Smooth muscle cell of the brain vasculature (primary cell): ENCODE measurements around the gene POU2F1.

Experiments used
- DNase-seq: peaks from one replicate; pipeline ENCODE4 v3.0.0-alpha.2; 2012; ENCODE audit warnings: low read depth, low spot score

Gene POU2F1

DNA sequence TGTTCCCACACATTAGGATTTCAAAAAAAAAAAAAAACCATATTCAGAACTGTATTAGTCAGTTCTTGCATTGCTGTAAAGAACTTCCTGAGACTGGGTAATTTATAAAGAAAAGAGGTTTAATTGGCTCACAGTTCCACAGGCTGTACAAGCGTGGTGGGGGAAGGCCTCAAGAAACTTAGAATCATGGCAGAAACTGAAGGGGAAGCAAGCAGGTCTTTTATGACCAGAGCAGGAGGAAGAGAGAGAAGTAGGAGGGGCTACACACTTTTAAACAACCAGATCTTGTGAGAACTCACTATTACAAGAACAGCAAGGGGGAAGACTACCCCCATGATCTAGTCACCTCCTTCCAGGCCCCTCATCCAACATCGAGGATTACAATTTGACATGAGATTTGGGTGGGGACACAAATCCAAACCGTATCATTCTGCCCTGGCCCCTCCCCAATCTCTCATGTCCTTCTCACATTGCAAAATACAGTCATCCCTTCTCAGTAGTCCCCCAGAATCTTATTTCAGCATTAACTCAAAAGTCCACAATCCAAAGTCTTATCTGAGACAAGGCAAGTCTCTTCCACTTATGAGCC is 51.8 kb downstream of the POU2F1 start:
- no peak for DNase-seq

DNA sequence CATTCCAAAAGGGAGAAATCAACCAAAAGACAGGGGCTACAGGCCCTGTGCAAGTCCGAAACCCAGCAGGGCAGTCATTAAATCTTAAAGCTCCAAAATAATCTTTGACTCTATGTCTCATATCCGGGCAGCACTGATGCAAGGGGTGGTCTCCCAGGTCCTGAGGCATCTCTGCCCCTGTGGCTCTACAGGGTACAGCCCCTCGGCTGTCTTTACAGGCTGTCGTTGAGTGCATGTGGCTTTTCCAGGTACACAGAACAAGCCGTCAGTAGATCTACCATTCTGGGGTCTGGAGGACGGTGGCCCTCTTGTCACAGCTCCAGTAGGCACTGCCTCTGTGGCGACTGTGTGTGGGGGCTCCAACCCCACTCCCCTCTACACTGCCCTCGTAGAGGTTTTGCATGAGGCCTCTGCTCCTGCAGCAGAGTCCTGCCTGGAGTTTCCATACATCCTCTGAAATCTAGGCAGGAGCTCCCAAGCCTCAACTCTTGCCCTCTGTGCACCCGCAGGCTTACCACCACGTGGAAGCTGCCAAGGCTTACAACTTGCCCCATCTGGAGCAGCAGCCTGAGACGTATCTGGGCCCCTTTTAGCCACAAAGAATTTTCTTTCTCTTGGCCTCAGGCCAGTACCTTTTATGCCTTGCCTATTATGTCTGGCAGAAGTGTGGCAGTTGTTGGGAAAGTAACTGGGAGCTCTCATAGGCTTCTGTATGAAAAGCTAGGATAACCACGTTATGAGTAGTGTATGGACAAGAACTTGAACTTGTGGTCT is 52.5 kb downstream of the POU2F1 start:
- DNase-seq: peak; percentile 24

DNA sequence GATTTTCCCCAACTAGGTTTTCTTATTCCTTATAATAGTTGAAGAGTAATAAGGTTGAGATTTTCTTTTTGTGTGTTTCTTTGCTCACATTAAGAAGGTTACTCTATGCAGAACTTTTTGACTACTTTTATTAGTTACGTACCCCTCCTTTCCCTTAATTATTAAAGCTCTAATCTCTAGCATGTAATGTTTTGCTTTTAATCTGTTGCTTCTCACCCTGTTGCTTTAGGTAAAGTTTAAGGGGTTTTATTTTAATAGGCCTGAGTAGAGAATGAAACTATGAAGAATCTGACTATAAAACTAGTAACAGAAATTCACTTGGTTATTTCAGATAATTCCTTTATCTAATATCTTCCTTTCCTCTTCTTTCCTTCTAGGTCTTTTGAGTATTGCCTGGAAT is 53.4 kb downstream of the POU2F1 start:
- DNase-seq: no peak

DNA sequence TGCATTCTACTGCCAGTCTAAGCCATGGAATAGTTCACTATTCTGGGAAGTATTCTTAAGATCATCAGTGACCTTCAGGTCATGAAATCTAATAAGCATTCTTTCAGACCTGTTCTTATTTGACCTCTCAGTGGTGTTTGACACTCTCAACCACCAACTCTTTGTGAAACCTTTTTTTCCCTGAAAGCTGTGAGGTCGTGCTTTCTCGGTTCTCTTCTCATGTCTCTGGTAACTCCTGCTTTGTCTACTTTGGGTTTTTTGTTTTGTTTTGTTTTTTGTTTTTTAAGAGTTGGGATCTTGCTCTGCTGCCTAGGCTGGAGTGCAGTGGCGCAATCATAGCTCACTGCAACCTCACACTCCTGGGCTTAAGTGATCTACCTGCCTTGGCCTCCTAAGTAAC is 56.3 kb downstream of the POU2F1 start:
- DNase-seq: no peak

DNA sequence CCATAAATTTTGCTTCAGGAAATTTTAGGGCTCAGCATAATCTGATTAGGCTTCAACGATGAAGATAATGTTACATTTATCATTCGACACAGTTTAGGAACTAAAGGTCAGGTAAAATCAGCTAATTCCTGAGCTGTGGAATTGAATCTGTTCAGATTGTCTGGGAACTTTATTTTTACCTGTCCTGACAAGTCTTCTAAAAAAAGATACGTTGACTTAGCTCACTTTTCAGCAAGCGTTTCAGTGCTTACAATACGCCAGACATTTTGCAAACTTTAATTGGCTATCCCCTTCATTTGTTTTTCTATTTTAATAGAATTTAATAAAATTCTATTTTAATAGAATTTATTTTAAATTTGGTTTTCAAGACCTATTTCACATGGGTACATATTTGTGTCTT is 57.8 kb downstream of the POU2F1 start:
- no peak for DNase-seq

DNA sequence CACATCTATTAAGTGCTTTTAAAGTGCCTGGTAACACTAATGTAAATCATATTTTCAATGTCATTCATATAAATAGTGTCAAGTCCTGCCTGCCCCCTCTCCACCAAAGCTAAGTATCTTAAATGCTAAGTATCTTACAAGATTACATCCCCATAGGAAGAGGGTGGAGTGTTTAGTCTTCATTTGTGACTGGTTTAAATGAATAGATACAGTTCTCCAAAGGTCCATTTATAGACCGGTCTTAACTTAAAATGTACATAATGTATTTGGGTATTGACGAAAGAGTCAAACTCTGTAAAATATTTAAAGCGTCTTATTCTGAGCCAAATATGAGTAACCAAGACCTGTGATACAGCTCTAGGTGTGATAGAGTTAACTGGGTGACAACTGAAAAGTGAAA is 60.2 kb downstream of the POU2F1 start:
- DNase-seq: no peak

DNA sequence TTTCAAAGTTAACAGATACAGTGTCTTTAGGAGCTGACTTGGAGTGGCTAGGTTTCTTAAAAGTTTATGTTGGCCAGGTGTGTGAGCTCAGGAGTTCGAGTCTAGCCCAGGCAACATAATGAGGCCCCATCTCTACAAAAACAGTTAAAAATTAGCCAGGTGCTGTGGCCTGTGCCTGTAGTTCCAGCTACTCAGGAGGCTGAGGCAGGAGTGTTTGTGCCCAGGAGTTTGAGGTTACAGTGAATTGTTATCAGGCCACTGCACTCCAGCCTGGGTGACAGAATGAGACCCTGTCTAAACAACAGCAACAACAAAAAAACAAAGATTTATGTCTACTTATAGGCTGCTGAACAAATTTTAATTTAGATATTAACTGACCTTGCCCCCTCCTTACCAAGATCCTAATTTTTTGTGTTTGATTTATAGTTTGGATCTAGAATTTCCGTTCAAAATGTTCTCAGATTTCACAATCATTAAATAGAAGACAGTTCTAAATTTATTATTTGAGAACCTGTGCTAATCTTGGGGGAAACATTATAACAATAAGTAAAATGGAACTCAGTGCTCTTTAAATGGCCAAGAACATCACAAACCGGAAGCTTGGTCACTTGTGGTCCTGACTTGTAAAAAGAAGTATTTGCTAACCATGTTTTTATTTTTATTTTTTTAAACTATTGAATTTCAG is 67.8 kb downstream of the POU2F1 start:
- no peak for DNase-seq

DNA sequence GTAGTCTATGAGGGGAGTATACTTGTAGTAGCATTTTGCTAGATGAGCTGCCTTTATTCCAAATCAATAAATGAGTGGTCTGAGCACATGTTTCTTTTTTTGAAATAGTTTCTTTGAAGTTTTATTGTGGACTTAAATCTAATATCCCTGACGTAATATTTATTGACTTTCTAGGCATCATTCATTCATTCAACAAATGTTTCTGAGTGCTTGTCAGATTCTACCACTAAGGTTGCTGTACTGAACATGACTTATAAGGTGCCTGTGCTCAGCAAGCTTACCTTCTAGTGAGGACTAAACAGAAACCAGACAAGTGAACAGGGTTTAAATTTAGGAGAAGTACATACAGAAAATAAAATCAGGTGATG is 68.4 kb downstream of the POU2F1 start:
- no peak for DNase-seq

DNA sequence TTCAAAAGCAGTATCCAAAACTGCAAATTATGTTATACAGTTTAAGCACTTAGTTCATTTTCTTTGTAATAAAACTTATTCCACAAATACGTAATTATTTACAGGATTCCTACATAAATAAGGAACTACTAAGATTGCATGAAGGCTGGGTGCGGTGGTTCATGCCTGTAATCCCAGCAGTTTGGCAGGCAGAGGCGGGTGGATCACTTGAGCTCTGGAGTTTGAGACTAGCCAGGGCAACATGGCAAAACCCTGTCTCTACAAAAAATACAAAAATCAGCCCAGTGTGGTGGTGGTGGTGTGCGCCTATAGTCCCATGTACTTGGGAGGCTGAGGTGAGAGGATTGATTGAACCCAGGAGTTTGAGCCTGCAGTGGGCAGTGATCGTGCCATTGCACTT is 69.3 kb downstream of the POU2F1 start:
- DNase-seq: no peak

DNA sequence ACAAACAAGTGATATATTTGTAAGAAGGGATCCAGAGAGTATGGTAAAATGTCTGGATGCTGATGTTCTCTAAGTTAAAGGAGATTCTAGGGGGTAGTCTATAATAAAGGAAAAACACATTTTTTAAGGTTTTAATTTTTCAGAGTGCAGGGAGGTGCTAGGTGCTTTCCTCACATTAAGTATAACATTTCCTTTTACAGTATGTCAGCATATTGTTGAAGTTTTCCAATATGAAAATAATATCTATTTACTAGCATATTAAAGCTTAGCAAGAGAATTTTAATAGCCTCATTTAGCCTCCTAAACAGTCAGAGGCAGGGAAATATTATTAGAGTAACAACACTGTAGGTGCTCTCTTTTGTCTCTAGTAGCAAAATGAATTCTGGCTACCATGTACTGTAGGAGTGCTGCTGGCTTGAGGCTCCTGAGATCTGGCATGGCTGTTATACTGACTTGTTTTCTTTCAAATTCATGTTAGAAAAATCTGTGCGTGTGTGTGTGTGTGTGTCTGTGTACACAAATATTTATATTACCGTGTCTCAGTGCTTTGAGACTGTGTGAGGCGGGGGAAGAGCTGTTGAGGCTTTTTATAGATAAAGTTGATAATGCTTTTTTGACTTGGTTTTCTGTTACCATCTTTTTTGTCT is 71.0 kb downstream of the POU2F1 start:
- DNase-seq: no peak

DNA sequence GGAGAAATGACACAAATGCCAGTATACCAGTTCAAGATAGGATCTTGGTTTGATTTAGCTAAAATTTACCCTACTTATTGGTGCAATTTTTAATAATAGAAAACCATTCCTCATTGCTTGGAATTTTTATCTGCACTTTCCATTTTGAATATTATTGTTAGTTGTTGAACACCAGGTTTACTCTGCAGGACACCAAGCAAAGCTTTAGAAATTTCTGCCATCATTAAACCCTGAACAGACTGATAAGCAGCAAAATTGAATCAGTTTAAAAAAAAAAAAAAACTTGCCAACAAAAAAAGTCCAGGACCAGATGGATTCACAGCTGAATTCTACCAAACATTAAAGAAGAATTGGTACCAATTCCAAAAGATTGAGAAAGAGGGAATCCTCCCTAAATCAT is 71.5 kb downstream of the POU2F1 start:
- no peak for DNase-seq

DNA sequence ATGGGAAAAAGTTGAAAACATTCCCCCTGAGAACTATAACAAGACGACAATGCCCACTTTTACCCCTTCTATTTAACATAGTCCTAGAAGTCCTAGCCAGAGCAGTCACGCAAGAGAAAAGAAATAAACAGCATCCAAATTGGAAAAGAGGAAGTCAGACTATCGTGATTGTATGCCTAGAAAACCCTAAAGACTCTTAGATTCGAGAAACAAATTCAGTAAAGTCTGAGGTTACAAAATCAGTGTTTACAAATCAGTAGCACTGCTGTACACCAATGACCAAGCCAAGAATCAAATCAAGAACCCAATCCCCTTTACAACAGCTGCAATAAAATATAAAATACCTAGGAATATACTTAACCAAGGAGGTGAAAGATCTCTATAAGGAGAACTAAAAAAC is 72.4 kb downstream of the POU2F1 start:
- no peak for DNase-seq

DNA sequence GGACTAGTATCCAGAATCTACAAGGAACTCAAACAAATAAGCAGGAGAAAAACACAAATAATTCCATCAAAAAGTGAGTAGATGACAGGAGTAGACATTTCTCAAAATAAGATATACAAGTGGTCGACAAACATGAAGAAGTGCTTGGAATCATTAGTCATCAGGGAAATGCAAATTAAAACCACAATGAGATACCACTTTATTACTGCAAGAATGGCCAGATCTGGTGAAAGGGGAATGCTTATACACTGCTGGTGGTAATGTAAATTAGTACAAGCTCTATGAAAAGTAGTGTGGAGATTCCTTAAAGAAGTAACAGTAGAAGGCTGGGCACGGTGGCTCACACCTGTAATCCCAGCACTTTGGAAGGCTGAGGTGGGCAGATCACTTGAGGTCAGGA is 73.8 kb downstream of the POU2F1 start:
- no peak for DNase-seq

DNA sequence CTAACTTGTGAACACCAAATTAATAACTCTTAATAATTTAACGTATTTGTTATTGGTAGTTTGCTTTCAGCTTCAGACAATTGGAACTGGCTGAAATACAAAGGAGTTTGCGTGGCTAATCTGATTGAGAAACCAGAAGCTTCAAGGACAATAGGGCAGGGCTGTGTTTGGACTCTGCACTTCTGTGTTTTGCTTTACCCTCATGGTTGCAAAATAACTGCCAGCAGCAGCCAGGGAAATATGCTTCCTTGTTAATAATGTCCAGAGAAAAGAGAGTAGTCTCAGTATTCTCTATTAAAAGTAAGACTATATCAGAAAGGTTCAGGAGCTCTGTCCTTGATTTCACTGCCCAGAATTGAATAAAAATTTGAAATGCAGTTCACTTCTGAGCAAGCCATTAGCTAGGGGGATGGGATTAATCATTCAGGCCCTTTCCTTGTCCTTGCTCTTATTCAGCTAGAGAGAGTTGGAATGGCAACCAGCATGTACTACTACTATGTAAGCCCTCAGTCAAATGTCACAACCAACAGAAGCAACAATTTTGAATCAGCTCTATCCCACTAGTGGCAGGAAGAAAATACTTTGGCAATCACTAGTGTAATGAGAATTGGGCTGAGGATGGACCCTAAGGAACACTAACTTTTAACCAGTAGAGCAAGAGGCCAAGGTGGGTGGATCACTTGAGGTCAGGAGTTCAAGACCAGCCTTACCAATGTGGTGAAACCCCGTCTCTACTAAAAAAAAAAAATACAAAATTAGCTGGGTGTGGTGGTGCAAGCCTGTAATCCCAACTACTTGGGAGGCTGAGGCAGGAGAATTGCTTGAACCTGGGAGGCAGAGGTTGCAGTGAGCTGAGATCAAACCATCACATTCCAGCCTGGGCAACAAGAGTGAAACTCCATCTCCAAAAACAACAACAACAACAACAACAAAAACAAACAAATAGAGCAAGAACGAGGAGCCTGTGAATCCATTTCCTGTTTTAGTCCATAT is 76.8 kb downstream of the POU2F1 start:
- no peak for DNase-seq

DNA sequence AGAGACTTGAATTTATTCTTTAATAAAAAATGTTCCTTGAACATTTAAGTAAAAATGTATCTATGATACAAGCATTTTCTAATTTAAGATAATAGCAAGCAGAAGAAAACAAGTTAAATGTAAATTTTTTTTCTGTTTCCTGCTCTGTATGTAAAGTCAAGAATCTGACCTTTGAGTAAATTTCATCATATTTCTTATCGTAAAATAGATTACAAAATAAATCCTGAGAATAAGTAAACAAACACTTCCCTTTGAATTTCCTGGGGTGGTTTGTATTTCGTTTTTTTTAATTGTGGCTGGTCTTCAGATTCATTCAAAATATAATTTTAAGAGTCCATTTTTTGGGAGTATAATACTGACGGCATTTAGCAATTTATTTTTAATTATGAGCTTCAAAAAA is 77.6 kb downstream of the POU2F1 start:
- DNase-seq: no peak

DNA sequence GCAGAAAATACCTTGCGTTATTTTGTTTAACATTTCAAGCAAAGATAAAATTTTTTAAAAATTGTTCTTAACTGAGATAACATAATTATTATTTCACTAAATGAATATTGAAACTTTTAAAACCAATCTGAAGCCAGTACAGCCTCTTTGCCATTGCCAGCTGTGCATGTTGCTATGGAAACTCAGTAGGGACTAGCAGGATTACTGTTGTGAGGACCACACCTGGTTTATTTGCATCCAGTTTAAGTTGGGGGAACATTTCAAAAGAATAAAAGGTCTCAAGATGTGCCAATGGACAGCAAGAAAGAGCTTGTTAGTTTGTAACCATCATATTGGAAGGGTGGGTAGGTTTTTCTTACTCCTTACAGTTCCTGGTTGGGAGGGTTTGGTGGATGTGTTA is 80.7 kb downstream of the POU2F1 start:
- no peak for DNase-seq

DNA sequence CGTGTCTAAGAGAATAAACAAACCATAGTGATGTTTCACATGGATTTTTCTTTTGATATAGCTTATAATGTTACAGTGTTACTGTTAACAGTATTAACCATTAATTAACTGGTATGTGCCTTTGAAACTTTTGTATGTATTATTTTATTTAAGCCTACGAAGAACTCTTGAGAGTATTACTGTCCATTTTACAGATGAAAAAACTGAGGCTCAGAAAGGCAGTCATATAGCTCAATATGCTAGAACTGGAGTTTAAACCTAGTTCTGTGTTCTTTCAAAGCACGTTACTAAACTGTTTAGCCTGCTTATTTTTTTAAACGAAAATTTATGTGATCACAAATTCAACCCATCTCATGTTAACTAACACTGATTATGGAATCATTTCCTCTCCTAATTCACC is 83.5 kb downstream of the POU2F1 start:
- no peak for DNase-seq

DNA sequence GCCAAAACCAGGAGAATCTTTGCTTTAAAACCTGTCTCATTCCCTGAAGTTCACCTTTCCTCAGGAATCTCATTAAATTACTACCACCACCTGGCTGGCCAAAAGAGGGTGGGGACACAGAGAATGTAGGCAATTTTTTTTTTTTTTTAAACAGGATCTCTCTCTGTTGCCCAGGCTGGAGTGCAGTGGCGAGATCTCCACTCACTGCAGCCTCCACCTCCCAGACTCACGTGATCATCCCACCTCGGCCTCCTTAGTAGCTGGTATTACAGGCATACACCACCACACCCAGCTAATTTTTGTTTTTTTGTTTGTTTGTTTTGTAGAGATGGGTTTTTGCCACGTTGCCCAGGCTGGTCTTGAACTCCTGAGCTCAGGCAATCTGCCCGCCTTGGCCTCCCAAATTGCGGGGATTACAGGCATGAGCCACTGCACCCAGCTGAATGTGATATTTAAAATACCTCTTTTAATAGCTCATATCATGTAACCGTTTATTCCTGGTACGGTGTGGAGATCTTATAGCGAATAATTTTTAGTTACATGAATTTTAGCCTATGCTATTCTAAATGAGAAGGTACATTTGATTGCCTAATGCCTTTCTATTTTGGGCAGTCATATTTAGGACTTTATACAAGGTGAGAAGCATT is 84.5 kb downstream of the POU2F1 start:
- no peak for DNase-seq

DNA sequence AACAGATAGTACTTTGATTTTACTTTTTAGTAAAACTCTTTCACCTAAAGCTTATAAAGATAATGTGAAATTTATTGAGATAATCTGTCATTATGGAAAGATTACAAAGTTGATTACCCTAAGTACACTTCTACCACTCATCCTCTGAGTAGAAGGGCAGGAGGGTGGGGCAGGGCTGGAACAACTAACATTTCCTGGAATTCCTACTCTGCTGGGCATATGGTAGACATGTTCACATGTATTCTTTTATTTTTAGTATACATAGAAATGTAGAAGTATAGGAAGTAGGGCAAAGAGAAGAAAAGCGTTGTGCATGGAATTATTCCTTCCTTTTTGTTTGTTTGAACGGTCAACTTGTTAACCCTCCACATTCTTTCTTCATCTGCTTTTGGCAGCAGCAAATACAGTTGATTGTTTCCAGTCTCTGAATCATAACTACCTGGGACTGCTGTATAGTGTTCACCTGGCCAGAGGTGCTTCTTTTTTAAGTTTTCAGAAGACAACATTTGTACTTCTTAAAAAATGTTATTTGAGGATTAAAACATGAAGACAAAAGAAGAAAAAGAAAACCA is 85.1 kb downstream of the POU2F1 start:
- DNase-seq: no peak

DNA sequence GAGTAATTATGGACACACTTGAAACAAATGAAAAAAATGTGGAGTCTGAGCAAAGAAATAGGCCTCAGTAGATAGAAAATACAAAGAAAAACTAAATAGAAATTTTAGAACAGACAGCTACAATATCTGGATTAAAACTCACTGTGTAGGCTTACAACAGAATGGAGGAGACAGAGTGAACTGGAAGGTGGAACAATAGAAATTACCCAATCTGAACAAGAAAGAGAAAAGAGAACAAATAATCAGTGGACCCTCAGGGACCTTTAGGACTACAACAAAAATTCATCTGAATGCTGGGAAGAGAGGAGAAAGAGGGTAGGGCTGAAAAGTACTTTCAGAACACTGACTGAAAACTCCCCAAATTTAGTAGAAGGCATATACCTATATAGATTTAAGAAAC is 90.0 kb downstream of the POU2F1 start:
- DNase-seq: no peak

DNA sequence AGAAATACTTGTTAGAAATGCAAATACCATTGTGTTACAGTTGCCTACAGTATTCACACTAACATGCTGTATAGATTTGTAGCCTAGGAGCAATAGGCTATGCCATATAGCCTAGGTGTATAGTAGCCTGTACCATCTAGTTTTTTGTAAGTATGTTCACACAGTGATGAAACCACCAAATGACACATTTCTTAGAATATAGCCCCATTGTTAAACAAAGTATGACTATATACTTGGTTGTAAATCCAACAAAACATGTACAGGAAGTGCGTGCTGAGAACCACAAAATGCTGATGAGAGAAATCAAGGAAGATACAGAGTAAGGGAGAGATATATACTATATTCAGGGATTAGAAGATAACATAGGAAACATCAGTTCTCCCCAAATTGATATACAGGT is 92.2 kb downstream of the POU2F1 start:
- DNase-seq: no peak
